PC-3 (cell line): ENCODE results near the gene MYF6. TPM values are rescaled to one million over a fixed set of nuclear protein-coding genes. Genes with fewer than 3 reads are reported as not detected.

Source experiments
- ATAC-seq: fragments of 200-7000 bp; cut with Tn5 transposase; 2 replicates; pipeline ENCODE4 v1.9.1; 2020; ENCODE audit warnings: mild to moderate bottlenecking, moderate library complexity
- BruUV-seq: library from RNA; stranded (reverse); fragments of 400-500 nt; replicated peaks from 2 replicates; lab custom pipeline; 2021; lab: Mats Ljungman, UMichigan
- CTCF ChIA-PET: fragments of 300-600 bp; sonication (Branson Sonifier 250); formaldehyde crosslinking; loops from one replicate; lab custom pipeline; 2022; ENCODE audit warnings: antibody characterized with exemption; lab: Charles Lee
- POLR2A ChIA-PET: fragments of 300-600 bp; sonication (Branson Sonifier 250); formaldehyde crosslinking; loops from one replicate; lab custom pipeline; 2022; ENCODE audit warnings: antibody characterized with exemption; ENCODE audit not compliant: unreplicated experiment; lab: Charles Lee
- DNase-seq: peaks from one replicate; pipeline ENCODE4 v3.0.0-alpha.2; 2015
- H2AFZ ChIP-seq: fragments of 300-600 bp; sonication (generic); 2 replicates; pipeline ENCODE4 v1.6.0; 2016; ENCODE audit warnings: antibody characterized with exemption, low read length
- H3F3A ChIP-seq: fragments of 300-600 bp; sonication (generic); one replicate; pipeline ENCODE4 v1.6.0; 2017; ENCODE audit warnings: antibody characterized with exemption, low read length, control low read depth, mild to moderate bottlenecking; ENCODE audit not compliant: unreplicated experiment
- H3K27ac ChIP-seq: fragments of 300-600 bp; sonication (generic); 2 replicates; pipeline ENCODE4 v1.5.1; 2016; ENCODE audit warnings: mild to moderate bottlenecking, low read length
- H3K27me3 ChIP-seq: fragments of 300-600 bp; sonication (generic); 2 replicates; pipeline ENCODE4 v1.6.1; 2016; ENCODE audit warnings: low read length, mixed read lengths
- H3K36me3 ChIP-seq: fragments of 300-600 bp; sonication (generic); 2 replicates; pipeline ENCODE4 v1.6.1; 2016; ENCODE audit warnings: low read depth, mixed run types, low read length, mixed read lengths
- H3K4me1 ChIP-seq: fragments of 300-600 bp; sonication (generic); 2 replicates; pipeline ENCODE4 v1.5.1; 2016; ENCODE audit warnings: low read length; ENCODE audit not compliant: insufficient read depth
- H3K4me2 ChIP-seq: fragments of 300-600 bp; sonication (generic); 2 replicates; pipeline ENCODE4 v1.6.0; 2016; ENCODE audit warnings: low read length
- H3K4me3 ChIP-seq: fragments of 300-600 bp; sonication (generic); 2 replicates; pipeline ENCODE4 v1.5.1; 2016; ENCODE audit warnings: mild to moderate bottlenecking, low read length, mixed read lengths
- H3K79me2 ChIP-seq: fragments of 300-600 bp; sonication (generic); 2 replicates; pipeline ENCODE4 v1.6.1; 2017; ENCODE audit warnings: low read length, mixed read lengths
- H3K9ac ChIP-seq: fragments of 300-600 bp; sonication (generic); 2 replicates; pipeline ENCODE4 v1.6.0; 2016; ENCODE audit warnings: mild to moderate bottlenecking, low read length
- H3K9me2 ChIP-seq: fragments of 300-600 bp; sonication (generic); replicated peaks from 2 replicates; pipeline ENCODE4 v1.6.1; 2016; ENCODE audit warnings: mixed run types, low read length, mixed read lengths
- H3K9me3 ChIP-seq: fragments of 300-600 bp; sonication (generic); 2 replicates; pipeline ENCODE4 v1.6.1; 2016; ENCODE audit warnings: low read length, mixed read lengths
- H4K20me1 ChIP-seq: fragments of 300-600 bp; sonication (generic); 2 replicates; pipeline ENCODE4 v1.6.1; 2016; ENCODE audit warnings: low read length, mixed read lengths
- CTCF ChIP-seq: fragments of 300-600 bp; sonication (generic); conservative IDR thresholded peaks from 2 replicates; pipeline ENCODE4 v1.5.1; 2017; ENCODE audit warnings: antibody characterized with exemption, low read depth, mild to moderate bottlenecking, low read length
- EZH2 ChIP-seq: fragments of 300-600 bp; sonication (generic); IDR thresholded peaks from one replicate; pipeline ENCODE4 v1.6.1; 2017; ENCODE audit warnings: antibody characterized with exemption, mild to moderate bottlenecking, low read length; ENCODE audit not compliant: unreplicated experiment
- EZH2phosphoT487 ChIP-seq: fragments of 300-600 bp; sonication (generic); IDR thresholded peaks from 2 replicates; pipeline ENCODE4 v1.6.1; 2018; ENCODE audit warnings: mild to moderate bottlenecking, antibody characterized with exemption, low read length, borderline replicate concordance
- intact Hi-C: fragments of 100-400 bp; cut with micrococcal nuclease; formaldehyde crosslinking; loops from 2 replicates; pipeline ENCODE4 v1.9.0; 2023
- total RNA-seq: library from RNA; depleted of rRNA; stranded (reverse); fragments of >200 nt; gene quantifications from 2 replicates; pipeline ENCODE4 v1.2.3, GENCODE V29; 2014

Gene MYF6
- total RNA-seq, 1 experiment from 2014 or later: not detected

GRCh38 chr12:80690513-80690912 is 16.9 kb upstream of the MYF6 start:
- H3K9me3 ChIP-seq: no peaks in the 10 kb centered on the region
- no peaks in the 10 kb centered on the region for H3K4me1 ChIP-seq
- no peak overlapping the region for H3K27ac ChIP-seq
- H4K20me1 ChIP-seq: no peaks in the 10 kb centered on the region
- H3K36me3 ChIP-seq: no peaks in the 10 kb centered on the region
- no peak overlapping the region for H2AFZ ChIP-seq
- no peak for ATAC-seq
- H3K79me2 ChIP-seq: no peaks in the 10 kb centered on the region
- H3K9me2 ChIP-seq: no peaks in the 10 kb centered on the region
- ChIA-PET POLR2A (no interaction called here), CTCF (no interaction called here)
- H3K27me3 ChIP-seq: 0 out of 2 replicates have a peak, but pooled peaks cover 3% of the 10 kb centered on the region
- no peak overlapping the region for H3K9ac ChIP-seq
- TF ChIP-seq EZH2phosphoT487 (no peak), CTCF (no peak), EZH2 (no peak)
- no peak overlapping the region for H3K4me3 ChIP-seq
- no TSS peak for BruUV-seq
- DNase-seq: no peak
- H3F3A ChIP-seq: no peaks in the 10 kb centered on the region
- no peak overlapping the region for H3K4me2 ChIP-seq
- intact Hi-C loops: no loop called here

- DNase-seq: no peak
- CTCF ChIA-PET: no interaction called here
- no TSS peak for BruUV-seq
These were observed 15.3 kb upstream of the MYF6 start for GRCh38 chr12:80692114-80692513.

More at GRCh38 chr12:80692114-80692513, 15.3 kb upstream of the MYF6 start:
- no peaks in the 10 kb centered on the region for H3K9me2 ChIP-seq
- no peak overlapping the region for H3K4me2 ChIP-seq
- no peaks in the 10 kb centered on the region for H3K79me2 ChIP-seq
- 0 out of 2 replicates have a peak, but pooled peaks cover 3% of the 10 kb centered on the region for H3K27me3 ChIP-seq
- ATAC-seq: no peak
- TF ChIP-seq EZH2phosphoT487 (no peak), EZH2 (no peak), CTCF (no peak)
- H2AFZ ChIP-seq: no peak overlapping the region
- no peaks in the 10 kb centered on the region for H3F3A ChIP-seq
- no peaks in the 10 kb centered on the region for H3K4me1 ChIP-seq
- intact Hi-C loops: no loop called here
- no peaks in the 10 kb centered on the region for H3K9me3 ChIP-seq
- POLR2A ChIA-PET: no interaction called here
- no peaks in the 10 kb centered on the region for H4K20me1 ChIP-seq
- H3K9ac ChIP-seq: no peak overlapping the region
- H3K4me3 ChIP-seq: no peak overlapping the region
- H3K36me3 ChIP-seq: no peaks in the 10 kb centered on the region
- H3K27ac ChIP-seq: no peak overlapping the region
